GM12878 (cell line): ENCODE measurements around the gene GTF2B. TPM values are rescaled to one million over a fixed set of nuclear protein-coding genes. Genes with fewer than 3 reads are reported as not detected.

Experiments
- BACH1 ChIP-seq: fragments of 450-650 bp; IDR thresholded peaks from 2 replicates; pipeline ENCODE4 v1.6.1; 2017; ENCODE audit warnings: mild to moderate bottlenecking, borderline replicate concordance
- BCL3 ChIP-seq: IDR thresholded peaks from 2 replicates; pipeline ENCODE4 v1.6.1; 2011; ENCODE audit warnings: borderline replicate concordance, low read depth, mild to moderate bottlenecking, moderate library complexity, low read length; ENCODE audit not compliant: insufficient read depth, poor library complexity, severe bottlenecking
- BCLAF1 ChIP-seq: fragments of 450-650 bp; IDR thresholded peaks from 2 replicates; pipeline ENCODE4 v1.6.1; 2017; ENCODE audit warnings: antibody characterized with exemption, mild to moderate bottlenecking, moderate library complexity
- CHD1 ChIP-seq: IDR thresholded peaks from 2 replicates; pipeline ENCODE4 v1.6.1; 2012; ENCODE audit warnings: low read depth, low read length, improper control_type of control experiment
- E4F1 ChIP-seq: fragments of 450-650 bp; IDR thresholded peaks from 2 replicates; pipeline ENCODE4 v1.6.1; 2018; ENCODE audit warnings: borderline replicate concordance, mild to moderate bottlenecking; ENCODE audit not compliant: partially characterized antibody
- FOS ChIP-seq: IDR thresholded peaks from 3 replicates; pipeline ENCODE4 v1.6.1; 2011; ENCODE audit warnings: borderline replicate concordance; ENCODE audit not compliant: insufficient read length; ENCODE audit errors: extremely low read depth
- GATAD2B ChIP-seq: fragments of 450-650 bp; conservative IDR thresholded peaks from 2 replicates; pipeline ENCODE4 v1.6.1; 2017; ENCODE audit warnings: low read depth, mild to moderate bottlenecking, moderate library complexity
- KAT2A ChIP-seq: conservative IDR thresholded peaks from 2 replicates; pipeline ENCODE4 v1.6.1; 2011; ENCODE audit warnings: low read depth, low read length; ENCODE audit not compliant: control insufficient read depth
- MEF2A ChIP-seq: IDR thresholded peaks from 2 replicates; pipeline ENCODE4 v1.6.1; 2011; ENCODE audit warnings: low read depth, mild to moderate bottlenecking, low read length, moderate library complexity; ENCODE audit not compliant: insufficient read depth
- NFXL1 ChIP-seq: fragments of 450-650 bp; IDR thresholded peaks from 2 replicates; pipeline ENCODE4 v1.6.1; 2017; ENCODE audit warnings: antibody characterized with exemption, mild to moderate bottlenecking, borderline replicate concordance
- NKRF ChIP-seq: fragments of 450-650 bp; conservative IDR thresholded peaks from 2 replicates; pipeline ENCODE4 v1.6.1; 2017; ENCODE audit warnings: mild to moderate bottlenecking, moderate library complexity
- PAX8 ChIP-seq: fragments of 450-650 bp; IDR thresholded peaks from 2 replicates; pipeline ENCODE4 v1.6.1; 2017; ENCODE audit warnings: mild to moderate bottlenecking, moderate library complexity
- POLR2A ChIP-seq: IDR thresholded peaks from 2 replicates; pipeline ENCODE4 v1.6.1; 2011; ENCODE audit warnings: low read depth, mild to moderate bottlenecking, low read length
- RUNX3 ChIP-seq: IDR thresholded peaks from 2 replicates; pipeline ENCODE4 v1.6.1; 2012; ENCODE audit warnings: low read length, inconsistent platforms
- SIX5 ChIP-seq: IDR thresholded peaks from 2 replicates; pipeline ENCODE4 v1.6.1; 2011; ENCODE audit warnings: mild to moderate bottlenecking, low read depth, low read length, moderate library complexity; ENCODE audit not compliant: severe bottlenecking
- SKIL ChIP-seq: fragments of 450-650 bp; IDR thresholded peaks from 2 replicates; pipeline ENCODE4 v1.6.1; 2017; ENCODE audit warnings: mild to moderate bottlenecking, low read depth, inconsistent platforms; ENCODE audit not compliant: poor library complexity, severe bottlenecking
- SMAD1 ChIP-seq: fragments of 450-650 bp; IDR thresholded peaks from 2 replicates; pipeline ENCODE4 v1.6.1; 2018; ENCODE audit warnings: mild to moderate bottlenecking, low read depth; ENCODE audit not compliant: partially characterized antibody
- polyA plus RNA-seq, 11 experiments: library from polyadenylated mRNA; depleted of rRNA in 4 of 11; unstranded in 6 of 11; stranded (reverse) in 5 of 11; fragments of >200 nt; fragmentation: Nextera tagmentation in 4 of 11; fragmentation: Illumina TruSeq in 1 of 11; extraction: Ambion mirVana in 4 of 11; extraction: Trizol in 1 of 11; gene quantifications; 1 replicate in 1 of 11; 2 replicates in 10 of 11; pipeline versions ENCODE4 v1.2.1 to v1.2.3, GENCODE V29; 2011 to 2016; ENCODE audit warnings: inconsistent platforms in 2 of 11, missing spikeins in 2 of 11, low read depth in 1 of 11
- total RNA-seq, 4 experiments: library from RNA; depleted of rRNA in 3 of 4; stranded (reverse); fragments of >200 nt in 3 of 4; fragmentation: Illumina TruSeq in 1 of 4; extraction: Trizol in 1 of 4; gene quantifications; 2 replicates each; pipeline versions ENCODE4 v1.2.1 to v1.2.3, GENCODE V29; 2013 to 2021

The GTF2B gene
- total and polyA plus RNA-seq, 10 of the 15 experiments (the other 5 are each of a cell fraction or from before 2014, with no cell fraction given): 27.9 to 79.7 (median 59.5) TPM

- TF ChIP-seq BCLAF1 (no peak), RUNX3 (peak; percentile 93), FOS (no peak), SKIL (peak; percentile 70), SMAD1 (peak; percentile 82), GATAD2B (no peak), BCL3 (peak; percentile 64), NKRF (peak; percentile 94), KAT2A (no peak), CHD1 (peak; percentile 85; the same call in 1 of the 2 replicates), MEF2A (peak; percentile 64; the same call in 1 of the 2 replicates), BACH1 (peak; percentile 88; the same call in 1 of the 2 replicates), PAX8 (no peak), E4F1 (peak; percentile 71), POLR2A (peak; percentile 100), NFXL1 (no peak), SIX5 (no peak)
These were observed at the start of gene GTF2B (continued) for GRCh38 chr1:88891318-88891950.
